HG03520 (cell line): Measurements from ENCODE around the gene CRYAB.
"Not testable (repeated sequence)": the region's sequence is repeated elsewhere in the genome, so short reads cannot be mapped to it uniquely, and the experiment has no call there.

Source experiments
- ATAC-seq: cut with Tn5 transposase; IDR thresholded peaks from one replicate; pipeline ENCODE4 v1.9.1; 2021; ENCODE audit warnings: mild to moderate bottlenecking, moderate library complexity; ENCODE audit not compliant: unreplicated experiment

The CRYAB gene

GRCh38 chr11:111933872-111934271 lies 22.3 kb upstream of the CRYAB start:
- ATAC-seq = no peak

- ATAC-seq = not testable (repeated sequence)
These were observed 21.6 kb upstream of the CRYAB start for GRCh38 chr11:111933176-111933575.

- ATAC-seq = no peak
These were observed 21.0 kb upstream of the CRYAB start for GRCh38 chr11:111932611-111932950.

GRCh38 chr11:111930472-111930871 lies 18.9 kb upstream of the CRYAB start:
- ATAC-seq = no peak

- ATAC-seq = peak; percentile 93
These were observed 15.2 kb upstream of the CRYAB start for GRCh38 chr11:111926505-111927391.

GRCh38 chr11:111925953-111926352 lies 14.4 kb upstream of the CRYAB start:
- no peak for ATAC-seq

GRCh38 chr11:111923951-111924350 lies 12.4 kb upstream of the CRYAB start:
- ATAC-seq = no peak

- ATAC-seq = no peak
These were observed 11.8 kb upstream of the CRYAB start for GRCh38 chr11:111923351-111923788.

GRCh38 chr11:111922803-111923202 lies 11.2 kb upstream of the CRYAB start:
- no peak for ATAC-seq

GRCh38 chr11:111921541-111922230 lies 10.1 kb upstream of the CRYAB start:
- ATAC-seq = no peak

GRCh38 chr11:111920908-111921307 lies 9.3 kb upstream of the CRYAB start:
- ATAC-seq = no peak

- no peak for ATAC-seq
These were observed 7.1 kb upstream of the CRYAB start, which contains the start of gene C11orf52 for GRCh38 chr11:111918390-111919256. C11orf52 (plus strand) TSS chr11:111918913; CDS start chr11:111918973, 60 bp downstream.

GRCh38 chr11:111917788-111918187 lies 6.2 kb upstream of the CRYAB start:
- ATAC-seq = no peak

- ATAC-seq = no peak
These were observed 5.7 kb upstream of the CRYAB start for GRCh38 chr11:111917312-111917711.

GRCh38 chr11:111916768-111917167 lies 5.2 kb upstream of the CRYAB start:
- no peak for ATAC-seq

- no peak for ATAC-seq
These were observed 2.4 kb upstream of the CRYAB start for GRCh38 chr11:111913997-111914396.

- ATAC-seq = no peak
These were observed 1.7 kb upstream of the CRYAB start for GRCh38 chr11:111913031-111913861.

GRCh38 chr11:111912535-111912934 lies 965 bp upstream of the CRYAB start, which contains the start of gene HSPB2:
HSPB2 (plus strand) TSS chr11:111912734; CDS start chr11:111912830, 96 bp downstream.
- no peak for ATAC-seq

GRCh38 chr11:111910676-111911562 lies 651 bp downstream of the CRYAB start:
- no peak for ATAC-seq
